ENCODE data around the gene MND1.

The MND1 gene, protein sequence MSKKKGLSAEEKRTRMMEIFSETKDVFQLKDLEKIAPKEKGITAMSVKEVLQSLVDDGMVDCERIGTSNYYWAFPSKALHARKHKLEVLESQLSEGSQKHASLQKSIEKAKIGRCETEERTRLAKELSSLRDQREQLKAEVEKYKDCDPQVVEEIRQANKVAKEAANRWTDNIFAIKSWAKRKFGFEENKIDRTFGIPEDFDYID

DNA sequence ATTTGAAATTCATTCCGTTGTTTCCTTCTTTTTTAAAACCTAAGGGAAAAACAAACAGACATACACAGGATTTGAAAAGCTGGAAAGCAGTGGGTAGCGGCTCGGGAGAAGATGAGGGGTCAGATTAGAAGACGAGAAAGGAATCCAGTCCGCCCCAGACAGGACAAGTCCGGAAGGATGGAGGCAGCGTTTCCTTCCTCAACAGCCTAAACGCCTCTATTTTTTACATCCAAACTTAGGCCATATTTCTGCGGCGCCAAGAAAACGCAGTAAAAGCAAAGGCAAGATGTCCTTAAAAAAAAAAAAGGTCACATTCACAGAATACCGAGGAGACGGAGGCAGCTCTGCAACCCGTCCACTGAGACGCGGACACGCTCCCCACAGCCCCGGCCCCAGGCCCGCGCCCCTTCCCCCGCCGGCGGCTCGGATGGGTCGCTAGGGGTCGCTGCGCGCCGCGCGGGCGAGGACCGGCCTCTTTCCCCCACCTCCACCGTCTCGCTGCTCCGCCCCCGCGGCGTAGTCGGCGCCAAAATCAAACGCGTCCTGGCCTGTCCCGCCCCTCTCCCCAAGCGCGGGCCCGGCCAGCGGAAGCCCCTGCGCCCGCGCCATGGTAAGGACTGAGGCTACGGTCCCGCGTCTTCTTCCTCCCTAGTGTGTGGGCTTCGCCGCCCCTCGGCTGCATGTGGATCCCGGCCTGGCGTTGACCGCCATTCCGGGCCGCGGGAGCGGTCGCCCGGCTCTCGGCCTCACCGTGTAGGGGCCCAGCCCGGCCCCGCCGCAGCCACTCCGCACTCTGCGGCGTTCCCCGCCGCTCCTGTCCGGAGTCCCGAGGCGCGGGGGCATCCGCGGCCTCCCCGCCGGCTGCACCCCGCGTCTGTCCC lies at the start of gene MND1:
MND1 (plus strand) TSS at position 558 of the 881 bp plus-strand sequence; CDS start at position 608, 50 bp downstream.
- peak; percentile 85 for DNase-seq

DNA sequence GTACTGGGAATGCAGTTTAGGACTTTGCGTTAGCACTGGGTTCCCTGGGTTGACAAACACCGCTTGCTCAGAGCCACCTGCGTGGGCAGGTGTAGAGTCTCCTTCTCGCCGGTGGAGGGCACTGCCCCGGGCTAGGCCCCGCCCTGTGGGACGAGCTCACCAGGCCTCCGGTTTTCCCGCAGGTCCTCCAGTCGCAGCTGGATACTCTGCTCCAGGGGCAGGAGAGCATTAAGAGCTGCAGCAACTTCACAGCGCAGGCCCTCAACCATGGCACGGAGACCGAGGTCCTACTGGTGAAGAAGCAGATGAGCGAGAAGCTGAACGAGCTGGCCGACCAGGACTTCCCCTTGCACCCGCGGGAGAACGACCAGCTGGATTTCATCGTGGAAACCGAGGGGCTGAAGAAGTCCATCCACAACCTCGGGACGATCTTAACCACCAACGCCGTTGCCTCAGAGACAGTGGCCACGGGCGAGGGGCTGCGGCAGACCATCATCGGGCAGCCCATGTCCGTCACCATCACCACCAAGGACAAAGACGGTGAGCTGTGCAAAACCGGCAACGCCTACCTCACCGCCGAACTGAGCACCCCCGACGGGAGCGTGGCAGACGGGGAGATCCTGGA lies 49.2 kb upstream of the MND1 start:
- no peak for DNase-seq

DNA sequence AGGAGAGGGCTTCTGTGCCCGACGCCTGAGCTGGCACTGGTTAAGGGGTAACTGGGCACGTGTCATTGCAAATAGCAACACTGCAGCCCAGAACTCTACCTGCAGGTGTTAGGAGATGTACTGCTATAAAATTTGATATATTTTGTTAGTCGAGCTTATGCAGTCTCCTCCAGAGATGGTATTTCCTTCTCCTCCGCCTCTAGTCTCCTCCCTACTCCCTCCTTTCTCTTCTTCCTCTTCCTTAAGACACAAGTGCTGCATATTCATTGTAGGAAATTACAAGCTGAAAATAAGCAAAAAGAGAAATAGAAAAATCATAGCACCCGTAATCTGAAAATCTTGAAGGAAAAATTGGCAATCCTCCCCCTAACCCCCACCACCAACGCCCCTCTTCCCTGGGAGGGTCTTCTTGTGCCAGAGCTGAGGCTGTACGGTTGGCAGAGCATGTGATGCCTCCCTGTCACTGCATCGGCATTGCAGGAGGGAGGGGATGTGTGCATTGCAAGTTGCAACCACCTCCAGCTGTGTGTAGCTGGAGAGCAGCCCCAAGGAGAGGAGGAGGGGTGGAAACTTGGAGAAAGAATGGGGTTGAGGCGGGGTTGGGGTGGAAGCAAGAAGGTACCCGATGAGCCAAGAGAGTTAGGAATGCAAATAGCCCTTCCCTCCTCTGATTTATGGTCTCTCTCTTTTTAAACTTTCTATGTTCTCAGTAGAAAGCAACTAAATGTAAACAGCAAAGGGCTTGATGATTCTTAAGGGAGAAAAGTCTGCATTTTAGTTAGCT lies 48.3 kb upstream of the MND1 start:
- no peak for DNase-seq

DNA sequence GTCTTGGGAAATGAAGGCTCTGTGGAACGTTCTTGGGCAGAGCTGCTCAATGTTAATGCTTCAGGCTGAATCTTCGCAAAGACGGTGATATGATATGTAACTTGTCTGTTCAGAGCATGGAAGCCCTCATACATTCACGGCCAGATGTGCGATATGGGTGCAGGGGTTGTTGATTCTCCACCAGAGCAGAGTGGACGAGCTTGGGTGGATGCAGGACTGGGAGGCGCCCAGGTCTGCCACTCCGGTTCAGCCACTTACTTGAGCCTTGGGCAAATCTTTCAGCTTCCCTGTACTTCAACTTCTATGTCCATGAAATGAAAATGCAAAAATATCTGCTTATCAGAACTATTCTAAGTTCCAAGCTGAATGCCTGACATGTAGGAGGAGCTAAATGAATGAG lies 47.4 kb upstream of the MND1 start:
- DNase-seq, result no peak

DNA sequence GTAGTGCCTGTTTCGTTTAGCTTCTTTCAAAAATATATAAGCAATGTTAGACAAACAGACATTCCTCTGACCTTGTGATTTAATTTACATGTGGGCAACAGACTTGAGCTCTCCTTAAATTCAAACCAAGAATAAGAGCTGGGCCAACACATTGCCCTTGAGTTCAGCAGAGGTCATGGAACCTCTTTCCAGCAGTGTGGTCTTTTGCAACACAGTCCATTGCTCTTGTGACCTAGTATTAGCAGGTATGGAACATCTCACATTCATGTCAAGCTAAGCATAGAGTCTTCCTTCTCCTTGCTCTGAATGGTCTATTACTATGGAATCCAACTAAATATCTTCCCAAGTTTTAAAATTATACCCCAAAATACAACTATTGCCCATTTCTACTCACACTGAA lies 33.7 kb upstream of the MND1 start:
- no peak for DNase-seq

DNA sequence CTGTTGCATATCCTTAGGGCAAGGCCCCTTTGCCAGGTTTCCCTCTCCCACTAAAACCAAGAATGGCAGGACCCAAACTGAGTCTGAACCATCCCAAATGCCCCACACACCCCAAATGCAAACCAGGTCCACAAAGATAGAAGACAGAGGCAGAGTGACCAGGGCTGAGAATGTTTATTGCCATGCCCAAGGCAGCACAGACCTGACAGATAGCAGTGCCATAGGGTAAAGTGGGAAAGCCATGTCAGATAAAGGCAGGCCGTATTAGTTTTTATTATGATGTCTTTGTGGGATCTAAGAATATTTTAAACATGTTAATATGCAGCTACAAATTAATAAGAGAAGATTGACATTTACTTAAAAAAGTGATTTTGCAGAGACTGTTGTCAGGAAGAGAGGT lies 29.6 kb upstream of the MND1 start:
- no peak for DNase-seq

DNA sequence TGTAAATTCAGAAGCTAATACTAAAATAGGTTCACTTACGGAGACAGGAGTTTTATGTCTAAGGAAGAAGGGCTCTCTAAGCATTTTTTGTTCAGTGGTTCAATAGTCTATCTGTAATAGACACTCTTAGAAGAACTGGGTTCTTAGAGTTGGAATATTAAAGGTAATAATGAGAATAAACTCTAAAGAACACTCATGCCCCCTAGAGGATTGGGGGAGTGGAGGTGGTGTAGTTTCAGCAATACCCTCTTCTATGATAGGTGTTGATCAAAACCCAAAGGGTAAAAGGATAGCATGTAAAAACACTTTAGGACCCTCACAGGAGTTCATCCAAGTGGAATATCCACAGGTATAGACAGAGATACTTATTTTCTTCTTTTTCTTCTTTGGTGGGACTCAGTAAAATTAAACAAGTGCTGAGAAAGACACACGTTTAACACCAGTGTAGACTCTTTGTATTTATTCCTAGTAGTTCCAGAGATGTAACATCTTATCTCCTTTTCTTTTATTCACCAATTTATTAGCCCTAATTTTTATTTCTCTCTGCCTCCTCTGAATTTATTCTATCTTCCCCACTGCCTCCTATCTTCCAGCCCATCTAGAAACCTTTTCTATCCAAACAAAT lies 25.7 kb upstream of the MND1 start:
- DNase-seq, result no peak

DNA sequence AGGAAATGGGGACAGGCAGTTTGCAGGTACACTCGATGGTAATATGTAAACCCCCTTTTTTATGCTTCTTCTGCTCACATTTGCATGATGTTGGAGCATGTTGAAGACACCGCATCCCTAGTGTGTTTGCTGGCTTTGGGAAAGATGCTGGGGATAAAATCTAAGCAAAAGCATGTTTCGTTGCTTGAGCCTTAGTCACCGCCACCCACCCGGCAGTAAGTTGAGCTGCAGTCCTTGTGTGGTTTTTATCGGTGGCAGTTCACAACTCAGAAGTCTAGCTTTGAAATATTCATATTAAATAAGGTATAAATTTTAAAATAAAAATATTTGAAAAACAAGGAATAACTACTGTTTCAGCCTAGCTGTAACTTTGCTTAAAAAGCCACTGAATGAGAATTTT lies 21.7 kb upstream of the MND1 start:
- no peak for DNase-seq

DNA sequence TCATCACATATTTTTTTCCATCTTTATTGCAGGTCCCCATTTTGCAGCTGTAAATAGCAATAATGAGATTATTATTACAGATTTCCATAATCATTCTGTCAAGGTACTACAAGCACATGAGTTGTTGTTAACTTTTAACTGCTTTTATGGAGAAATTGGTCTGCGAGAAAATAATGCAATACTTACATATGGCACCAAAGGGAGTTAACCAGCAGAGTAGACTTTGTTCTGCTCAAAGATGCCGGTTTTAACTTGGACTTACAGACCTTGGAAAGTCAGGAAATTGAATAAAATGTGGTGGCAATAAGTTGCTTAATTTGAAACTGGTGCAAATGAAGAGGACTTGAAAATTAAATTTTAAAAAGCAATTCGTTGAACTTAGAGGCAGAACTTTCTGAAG lies 20.4 kb upstream of the MND1 start:
- no peak for DNase-seq

DNA sequence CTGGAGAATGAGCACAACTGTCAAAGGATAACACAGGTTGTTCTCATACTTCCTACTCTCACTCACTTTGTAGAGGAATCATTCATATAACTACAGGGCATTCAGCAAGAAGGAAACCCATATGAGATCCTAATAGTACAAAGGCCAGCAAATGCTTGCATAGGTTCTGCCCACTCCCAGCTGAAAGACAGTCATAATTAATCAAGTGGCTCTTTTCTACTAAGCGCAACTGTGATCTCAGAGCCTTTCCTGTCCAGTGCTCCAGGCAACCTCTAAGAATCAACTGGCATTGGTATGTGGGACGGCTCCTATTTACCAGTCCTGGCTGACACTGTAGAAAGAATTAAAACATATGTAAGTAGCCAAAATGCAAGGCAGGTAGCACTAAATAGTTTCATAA lies 18.9 kb upstream of the MND1 start:
- DNase-seq, result no peak

DNA sequence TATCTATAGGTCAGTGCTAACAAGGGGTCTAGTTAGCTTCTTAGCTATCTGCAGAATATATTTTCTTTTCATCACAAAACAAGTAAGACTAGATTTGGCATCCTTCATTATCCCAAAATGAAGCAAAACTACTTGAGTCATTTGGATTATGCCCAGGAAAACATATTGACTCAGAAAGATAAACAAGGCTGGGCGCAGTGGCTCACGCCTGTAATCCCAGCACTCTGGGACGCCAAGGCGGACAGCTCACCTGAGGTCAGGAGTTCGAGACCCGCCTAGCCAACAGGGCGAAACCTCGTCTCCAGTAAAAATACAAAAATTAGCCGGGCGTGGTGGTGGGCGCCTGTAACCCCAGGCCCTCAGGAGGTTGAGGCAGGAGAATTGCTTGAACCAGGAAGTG lies 18.0 kb upstream of the MND1 start:
- no peak for DNase-seq

DNA sequence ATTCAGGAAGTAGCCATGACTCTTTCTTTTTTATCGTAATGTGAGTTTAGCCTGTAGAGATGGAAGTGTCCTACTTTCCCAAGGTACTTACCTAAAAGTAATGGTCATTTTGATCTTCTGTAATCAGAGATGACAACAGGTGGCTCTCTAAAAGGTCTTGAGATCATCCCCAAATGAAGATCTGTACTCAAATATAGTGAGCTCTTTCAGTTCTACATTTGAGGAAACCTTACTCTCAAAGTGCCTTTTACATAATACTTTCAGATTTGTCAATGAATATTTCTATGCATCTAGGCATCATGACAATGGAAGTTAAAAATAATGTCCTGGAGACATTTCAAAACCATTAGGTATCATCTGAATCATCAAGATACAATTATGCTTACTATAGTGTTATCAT lies 17.2 kb upstream of the MND1 start:
- no peak for DNase-seq

DNA sequence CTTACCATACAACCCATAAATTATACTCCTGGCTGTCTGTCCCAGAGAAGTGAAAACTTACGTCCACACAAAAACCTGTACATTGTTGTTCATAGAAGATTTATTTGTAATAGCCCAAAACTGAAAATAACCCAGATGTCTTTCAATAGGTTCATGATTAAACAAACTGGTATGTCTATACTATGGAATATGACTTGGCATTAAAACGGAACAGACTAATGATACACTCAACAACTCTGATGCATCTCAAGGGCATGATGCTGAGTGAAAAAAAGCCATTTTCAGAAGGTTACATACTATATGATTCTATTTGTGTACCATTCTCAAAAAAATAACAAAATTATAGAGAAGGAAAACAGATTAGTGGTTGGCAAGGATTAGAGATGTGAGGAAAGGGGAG lies 11.6 kb upstream of the MND1 start:
- DNase-seq, result no peak

DNA sequence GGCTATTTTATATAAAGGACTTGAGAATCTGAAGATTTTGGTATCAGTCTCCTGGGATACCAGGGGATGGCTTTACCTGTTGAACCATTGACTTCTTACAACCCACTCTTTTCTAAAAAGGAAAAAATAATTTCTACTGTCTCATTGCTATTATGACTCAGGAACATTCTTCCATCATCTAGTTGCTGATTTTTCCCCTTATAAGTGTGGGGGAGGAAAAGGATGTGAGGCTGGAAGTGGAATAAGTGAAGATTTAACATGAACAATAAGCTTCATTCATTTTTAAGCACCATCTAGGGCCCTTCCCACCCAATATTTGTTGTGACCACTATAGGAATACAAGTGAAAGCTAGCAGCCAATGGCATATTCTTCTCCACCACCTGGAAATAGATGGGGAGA lies 10.6 kb upstream of the MND1 start:
- no peak for DNase-seq

DNA sequence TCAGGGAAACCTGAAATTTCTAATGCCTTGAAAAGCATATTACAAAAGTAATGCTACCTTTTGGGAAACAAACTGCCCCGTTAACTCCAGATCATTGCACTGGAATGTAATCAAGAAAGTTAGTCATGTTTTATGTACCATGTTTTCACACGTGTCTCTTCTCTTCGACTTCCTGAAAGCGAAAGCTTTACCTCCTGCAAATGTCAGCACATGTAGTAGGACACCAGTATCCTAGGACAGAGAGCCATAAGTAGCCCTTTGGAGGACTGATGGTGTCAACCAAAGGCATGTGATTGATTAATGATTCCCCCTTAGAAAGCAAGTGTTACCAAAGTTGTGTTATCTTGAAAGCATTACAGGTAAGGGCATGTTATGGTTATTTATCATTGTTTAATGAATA lies 8.8 kb upstream of the MND1 start:
- no peak for DNase-seq

DNA sequence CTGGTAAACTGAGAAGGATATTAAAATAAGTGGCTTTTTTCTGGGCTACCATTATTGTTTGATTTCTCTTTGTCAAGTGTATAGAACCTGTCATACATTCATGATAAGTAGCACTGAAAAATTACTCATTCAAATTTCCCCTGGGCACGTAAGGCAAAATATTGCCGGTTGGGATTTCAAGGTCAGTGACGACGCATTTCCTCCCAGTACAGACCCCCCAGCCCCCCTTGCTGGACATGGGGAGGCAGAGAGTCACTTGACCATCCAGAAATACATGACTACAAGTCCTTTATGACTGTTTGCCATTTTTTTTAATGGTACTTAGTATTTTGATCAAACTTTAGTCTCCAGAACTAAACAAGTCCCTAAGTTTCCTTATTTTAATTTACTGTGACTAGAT lies 6.8 kb upstream of the MND1 start:
- DNase-seq, result no peak

DNA sequence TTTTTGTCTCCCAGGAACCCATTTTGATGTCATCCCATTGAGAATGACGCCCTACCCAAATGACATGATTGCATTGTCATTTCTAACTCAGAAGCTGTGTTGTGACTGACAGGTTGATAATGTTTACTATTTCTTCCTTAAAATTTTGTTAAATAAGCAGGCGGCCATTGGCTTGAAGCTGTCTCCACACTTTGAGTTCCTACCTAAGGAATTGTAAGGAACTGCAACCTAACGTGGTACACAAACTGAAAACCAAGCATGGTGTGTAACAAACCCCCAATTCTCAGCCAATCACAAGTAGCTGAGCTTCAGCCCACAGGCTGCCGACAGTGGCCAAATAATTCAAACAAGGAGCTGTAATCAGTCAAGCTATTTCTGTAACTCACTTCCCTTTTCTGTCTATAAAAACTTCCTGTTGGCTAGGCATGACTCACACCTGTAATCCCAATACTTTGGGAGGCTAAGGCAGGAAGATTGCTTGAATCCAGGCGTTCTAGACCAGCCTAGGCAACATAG lies 2.9 kb upstream of the MND1 start:
- DNase-seq, result no peak

DNA sequence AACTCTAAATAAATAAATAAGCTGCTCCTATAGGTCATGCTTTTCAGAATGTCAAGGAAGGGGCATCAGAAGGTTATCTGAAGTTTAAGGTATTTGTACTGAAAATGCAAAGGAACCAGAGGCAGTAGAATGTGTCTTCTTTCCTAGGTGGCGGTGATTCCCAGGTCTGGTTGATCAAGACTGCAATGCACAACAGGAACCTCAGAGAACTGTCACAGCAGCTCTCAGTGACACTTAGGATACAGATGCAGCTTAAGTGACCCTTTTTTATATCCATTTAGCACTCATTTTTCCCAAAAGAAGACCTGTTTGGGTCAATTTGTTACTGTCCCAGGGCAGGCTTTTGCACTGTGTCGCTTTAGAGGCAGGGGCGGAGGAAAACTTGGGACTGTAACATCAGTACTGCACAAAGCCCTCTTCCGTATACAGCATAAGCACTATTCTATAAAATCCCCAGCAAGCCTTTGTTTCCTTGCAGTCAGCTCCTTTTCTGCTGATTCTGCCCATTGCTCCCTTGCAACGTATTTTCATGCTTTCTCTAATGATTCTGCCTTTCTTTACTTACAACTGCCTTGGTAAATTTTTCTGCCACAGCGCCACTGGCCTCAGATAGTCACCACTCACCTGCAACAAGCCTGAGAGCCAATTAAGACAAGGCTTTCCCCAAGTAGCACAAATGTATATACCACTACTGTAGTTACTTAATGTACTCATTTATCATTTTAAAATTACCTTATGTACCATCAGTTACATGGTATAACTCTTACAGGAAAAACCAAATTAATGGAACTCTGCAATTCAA lies 1.5 kb upstream of the MND1 start:
- DNase-seq, result no peak

DNA sequence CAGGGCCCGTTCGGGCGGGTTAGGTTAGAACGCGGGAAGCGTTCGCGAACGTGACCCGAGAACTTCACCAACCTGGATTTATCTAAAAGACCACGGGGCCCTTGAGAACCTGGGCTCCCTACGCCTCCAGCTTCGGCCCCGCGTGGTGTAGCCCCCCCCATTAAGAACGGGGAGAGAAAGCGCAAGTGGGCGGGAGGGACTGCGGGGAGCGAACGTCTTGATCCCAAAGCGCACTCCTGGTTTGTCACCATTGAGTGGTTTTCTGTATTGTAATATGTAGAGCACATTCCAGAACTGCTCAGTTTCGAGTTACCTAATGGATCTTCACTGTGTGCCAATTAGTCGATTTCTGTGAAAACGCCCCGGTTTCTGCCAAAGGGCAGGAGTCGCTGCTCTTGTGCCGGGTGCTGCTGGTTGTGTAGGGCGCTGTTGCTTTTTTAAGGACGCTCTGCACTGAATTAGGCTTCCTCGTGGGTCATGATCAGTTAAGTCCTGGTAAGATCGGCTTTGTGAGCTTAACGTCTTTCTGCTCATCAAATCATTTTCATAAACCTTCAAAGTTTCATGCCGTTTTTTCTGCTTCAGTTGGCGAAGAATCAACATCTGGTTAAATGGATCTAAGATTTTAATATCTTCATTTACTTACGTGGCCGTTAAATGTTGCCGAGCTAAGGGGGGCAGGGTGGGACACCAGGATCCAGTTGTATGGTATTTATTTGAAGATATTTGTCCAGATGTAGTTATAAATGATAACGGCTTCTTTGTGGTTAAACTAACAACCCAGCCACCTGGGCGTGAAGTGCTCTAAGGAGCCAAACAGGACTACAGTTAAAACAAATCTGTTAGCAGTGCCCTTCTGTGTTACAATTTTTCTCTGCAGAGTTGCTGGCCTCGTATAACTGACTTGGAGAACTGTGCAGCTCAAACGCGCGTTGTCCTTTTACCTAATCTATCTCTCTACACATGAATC lies 809 bp downstream of the MND1 start:
- DNase-seq, result peak; percentile 33

DNA sequence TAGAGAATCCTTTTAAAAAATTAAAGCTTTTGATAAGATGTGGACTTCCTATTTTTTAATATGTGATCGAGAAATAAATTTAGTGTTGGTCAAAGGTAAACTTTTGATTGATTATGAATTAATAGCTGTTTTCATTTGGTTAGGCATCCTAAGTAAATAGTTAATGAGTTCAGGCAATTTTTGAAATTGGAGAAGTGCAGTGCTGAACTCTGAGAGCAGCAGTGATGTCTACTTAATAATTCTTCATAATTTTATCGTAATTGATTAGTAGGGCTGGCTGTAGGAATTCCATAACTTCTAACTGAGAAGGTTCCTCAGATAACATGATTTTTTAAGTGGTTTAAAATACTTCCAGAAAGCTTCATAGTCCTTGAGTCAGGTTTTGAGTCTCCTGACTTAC lies 1.5 kb downstream of the MND1 start:
- no peak for DNase-seq

DNA sequence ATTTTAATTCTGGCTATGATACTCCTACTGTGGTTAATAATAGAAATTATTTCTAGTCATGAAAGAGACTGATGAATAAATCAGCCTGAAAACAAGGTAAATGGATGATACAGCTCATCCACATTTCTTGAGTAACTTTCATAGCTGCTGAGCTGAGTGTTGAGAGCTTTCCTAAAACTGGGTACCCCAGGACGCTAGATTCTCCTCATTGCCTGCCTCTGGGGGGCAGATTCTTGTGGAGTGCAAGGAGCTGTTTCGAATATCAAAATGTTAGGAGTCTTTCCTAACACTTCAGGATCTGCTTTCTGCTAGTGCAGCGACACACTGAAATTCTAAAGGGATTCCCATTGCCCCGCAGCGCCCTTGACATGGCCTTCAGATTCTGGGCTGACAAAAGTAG lies 2.1 kb downstream of the MND1 start:
- no peak for DNase-seq

All from activated effector memory CD4-positive, alpha-beta T cell treated with Interleukin-2 at 50 U/mL for 16 hours (primary cell).